GM18519 (cell line): ENCODE measurements around the gene ASNSD1.
"Not testable (repeated sequence)": the region's sequence is repeated elsewhere in the genome, so short reads cannot be mapped to it uniquely, and the experiment has no call there.

ENCODE experiments used
- ATAC-seq: cut with Tn5 transposase; IDR thresholded peaks from one replicate; pipeline ENCODE4 v1.9.1; 2021; ENCODE audit warnings: mild to moderate bottlenecking, moderate library complexity; ENCODE audit not compliant: unreplicated experiment, low FRiP score

ASNSD1 gene

GRCh38 chr2:189641590-189641989 is 19.7 kb upstream of the ASNSD1 start:
- ATAC-seq, result no peak

- ATAC-seq, result no peak
Observed at GRCh38 chr2:189646521-189646920, 14.7 kb upstream of the ASNSD1 start.

DNA sequence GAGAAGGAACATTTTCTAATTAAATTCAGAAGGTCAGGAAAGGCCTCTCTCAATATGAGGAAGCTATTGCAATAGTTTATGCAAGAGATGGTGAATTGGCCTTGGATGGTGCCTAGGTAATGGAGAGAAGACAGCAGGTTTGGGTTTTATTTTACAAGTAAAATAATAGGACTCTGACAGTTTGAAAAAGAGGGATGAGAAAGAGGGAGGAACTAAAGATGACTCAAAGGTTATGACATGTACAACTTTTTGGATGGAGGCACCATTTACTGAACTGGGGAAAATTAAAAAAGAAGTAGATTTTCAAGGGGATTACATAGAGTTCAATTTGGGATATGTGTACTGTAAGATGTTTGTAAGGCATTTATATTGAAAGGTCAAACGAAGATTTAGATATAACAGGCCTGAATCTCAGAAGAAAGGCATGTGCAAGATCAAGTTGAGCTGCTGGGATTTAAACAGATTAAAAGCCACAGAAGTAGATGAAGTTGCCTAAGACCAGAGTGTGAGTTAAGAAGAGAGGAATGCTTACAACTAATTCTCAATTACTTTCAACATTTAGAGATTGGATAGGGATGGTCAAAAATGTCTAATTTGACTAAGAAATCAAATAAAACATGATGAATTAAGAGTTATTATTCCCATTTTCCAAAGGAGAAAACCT is 12.3 kb upstream of the ASNSD1 start:
- ATAC-seq, result no peak

DNA sequence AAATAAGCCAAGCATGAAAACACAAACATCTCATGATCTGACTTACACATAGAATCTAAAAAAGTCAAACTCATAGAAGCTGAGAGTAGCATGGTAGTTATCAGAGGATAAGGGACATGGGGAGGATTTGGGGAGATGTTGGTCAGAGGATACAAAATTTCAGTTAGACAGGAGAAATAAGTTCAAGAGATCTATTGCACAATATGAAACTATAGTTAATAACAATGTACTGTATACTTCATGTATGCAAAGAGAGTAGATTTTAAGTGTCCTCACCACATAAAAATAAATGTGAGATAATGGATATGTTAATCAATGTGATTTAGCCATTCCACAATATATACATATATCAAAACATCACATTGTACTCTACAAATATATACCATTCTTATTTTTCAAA is 10.0 kb upstream of the ASNSD1 start:
- no peak for ATAC-seq

- not testable (repeated sequence) for ATAC-seq
Observed at GRCh38 chr2:189653464-189653863, 7.8 kb upstream of the ASNSD1 start.

- ATAC-seq, result no peak
Observed at GRCh38 chr2:189654641-189655040, 6.6 kb upstream of the ASNSD1 start.

DNA sequence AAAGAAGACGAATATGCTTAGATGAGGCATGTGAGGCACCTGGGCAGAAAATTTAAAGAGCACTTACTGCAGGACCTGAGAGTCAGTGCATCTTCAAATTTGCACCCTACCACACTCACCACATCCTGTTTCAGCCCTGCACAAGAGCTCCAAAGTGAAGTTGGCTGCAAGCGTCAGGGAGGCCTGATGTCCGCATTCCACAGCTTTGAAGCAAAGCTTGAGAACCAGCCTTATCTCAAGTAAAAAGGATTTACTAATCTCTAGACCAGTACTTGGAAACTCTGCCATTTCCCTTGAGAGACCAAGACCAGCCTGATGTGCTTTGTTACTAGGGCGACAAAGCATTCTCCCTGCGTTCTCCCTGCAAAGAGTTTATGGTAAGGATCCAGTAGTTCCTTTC is 3.4 kb upstream of the ASNSD1 start:
- ATAC-seq, result no peak

DNA sequence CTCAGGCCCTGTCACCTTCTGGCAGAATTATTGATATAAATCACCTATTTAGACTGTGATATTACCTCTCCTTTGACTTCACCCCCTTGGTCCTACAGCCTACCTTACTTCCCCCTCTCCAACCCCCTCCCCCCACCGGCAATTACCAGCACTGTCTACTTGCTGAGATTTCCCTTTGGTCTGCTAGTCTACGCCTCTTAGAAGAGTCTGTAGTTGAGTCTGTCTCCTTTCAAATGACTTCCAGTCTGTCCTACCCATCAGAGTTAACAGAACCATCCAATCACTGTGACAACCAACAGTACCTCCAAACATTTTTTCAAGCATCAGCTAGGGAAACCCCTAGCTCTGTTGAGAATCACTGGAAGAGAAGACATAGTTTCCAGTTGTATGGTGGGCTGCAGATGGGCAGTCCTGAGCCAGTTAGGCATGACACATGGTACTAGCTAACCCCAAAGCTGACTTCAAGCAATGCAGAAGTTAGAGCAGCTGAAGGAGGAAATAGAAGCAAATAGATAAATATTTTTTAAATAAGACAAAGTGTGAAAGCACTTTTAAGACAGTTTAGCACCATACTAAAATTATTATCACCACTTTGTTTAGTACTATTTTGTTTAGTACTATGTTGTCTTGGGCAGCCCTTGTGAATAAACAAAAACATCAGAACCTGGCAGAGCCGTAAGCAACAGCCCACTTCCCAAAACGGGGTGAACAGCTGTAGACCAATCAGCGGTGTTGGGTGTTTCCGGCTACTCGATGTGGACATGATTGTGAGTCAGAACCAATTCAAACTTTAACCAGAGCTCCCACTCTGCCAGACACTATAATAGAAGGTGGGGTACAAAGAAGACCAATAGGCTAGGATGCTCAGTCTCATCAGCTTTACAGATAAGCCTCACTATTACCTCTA is 2.7 kb upstream of the ASNSD1 start:
- no peak for ATAC-seq

- ATAC-seq, result no peak
Observed at GRCh38 chr2:189659734-189660133, 1.5 kb upstream of the ASNSD1 start.

- ATAC-seq, result no peak
Observed at GRCh38 chr2:189660803-189661147, 484 bp upstream of the ASNSD1 start.

DNA sequence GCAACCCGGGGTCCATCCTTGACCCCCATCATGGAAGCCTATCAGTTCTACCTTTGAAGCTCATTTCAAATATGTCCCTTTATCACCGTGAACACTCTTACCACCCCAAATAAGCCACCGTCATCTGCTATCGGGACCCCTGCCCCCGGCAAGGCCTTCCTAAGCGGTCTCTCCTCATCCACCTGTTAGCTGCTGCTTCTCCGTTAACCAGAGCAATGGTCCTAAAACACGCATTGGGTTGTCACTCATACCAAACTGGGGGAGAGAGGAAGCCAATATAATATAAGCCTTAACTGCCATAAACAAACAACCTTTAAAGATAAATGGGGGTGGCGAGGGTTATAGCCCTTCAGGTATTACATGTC is 680 bp downstream of the ASNSD1 start:
- no peak for ATAC-seq

- no peak for ATAC-seq
Observed at GRCh38 chr2:189662669-189663226, 1.5 kb downstream of the ASNSD1 start.

GRCh38 chr2:189663319-189663718 is 2.1 kb downstream of the ASNSD1 start:
- ATAC-seq, result not testable (repeated sequence)

GRCh38 chr2:189669913-189670312 is 8.7 kb downstream of the ASNSD1 start:
- no peak for ATAC-seq

- ATAC-seq, result peak; percentile 27
Observed at GRCh38 chr2:189673661-189674373, 12.6 kb downstream of the ASNSD1 start.

DNA sequence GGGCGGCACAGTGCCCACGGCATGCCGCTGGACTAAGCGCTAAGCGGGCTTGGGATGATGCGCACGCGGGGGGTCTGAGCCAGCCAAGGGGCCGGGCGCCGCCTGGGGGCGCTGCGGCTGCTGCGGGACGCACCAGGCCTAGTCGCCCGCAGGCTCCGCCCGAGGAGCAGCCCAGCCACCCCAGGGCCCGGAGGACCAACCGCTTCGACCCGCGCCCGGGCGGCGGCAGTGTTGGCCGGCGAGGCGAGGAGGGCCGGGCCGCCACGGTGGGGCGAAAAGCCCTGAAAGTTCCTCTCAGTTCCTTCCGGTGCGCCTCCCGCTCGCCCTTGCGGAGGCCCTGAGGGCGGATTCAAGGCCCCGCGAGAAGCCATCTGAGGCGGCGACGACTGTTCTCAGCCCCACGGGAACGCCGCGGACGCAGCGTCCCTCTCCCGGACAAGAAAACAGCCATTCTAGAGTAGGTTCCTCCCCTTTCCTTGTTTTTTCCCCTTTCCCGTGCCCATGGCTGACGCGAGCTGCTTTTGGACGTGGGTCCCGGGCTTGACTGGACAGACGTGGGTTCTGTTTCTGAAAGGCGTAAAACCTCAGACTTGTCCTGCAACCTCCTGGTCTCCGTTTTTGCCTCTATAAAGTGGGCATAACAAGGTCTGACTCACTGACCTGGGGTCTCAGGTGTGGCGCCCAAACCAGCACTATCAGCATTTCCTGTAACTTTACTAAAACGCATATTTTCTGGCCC is 13.3 kb downstream of the ASNSD1 start, which contains the start of gene ANKAR:
ANKAR (plus strand) TSS at position 297 of the 739 bp plus-strand sequence. CDS start 1,821 bp downstream, outside the sequence.
- ATAC-seq, result peak; percentile 92

- ATAC-seq, result no peak
Observed at GRCh38 chr2:189676471-189676870, 15.2 kb downstream of the ASNSD1 start.

DNA sequence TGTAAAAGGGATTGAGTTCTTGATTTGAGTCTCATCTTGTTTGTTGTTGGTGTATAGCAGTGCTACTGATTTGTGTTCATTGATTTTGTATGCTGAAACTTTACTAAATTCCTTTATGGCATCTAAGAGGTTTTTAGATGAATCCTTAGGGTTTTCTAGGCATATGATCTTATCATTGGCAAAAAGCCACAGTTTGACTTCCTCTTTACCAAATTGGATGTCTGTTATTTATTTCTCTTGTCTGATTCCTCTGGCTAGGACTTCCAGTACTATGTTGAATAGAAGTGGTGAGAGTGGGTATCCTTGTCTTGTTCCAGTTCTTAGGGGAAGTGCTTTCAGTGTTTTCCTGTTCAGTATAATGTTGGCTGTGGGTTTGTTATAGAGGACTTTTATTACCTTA is 18.0 kb downstream of the ASNSD1 start:
- ATAC-seq, result no peak

DNA sequence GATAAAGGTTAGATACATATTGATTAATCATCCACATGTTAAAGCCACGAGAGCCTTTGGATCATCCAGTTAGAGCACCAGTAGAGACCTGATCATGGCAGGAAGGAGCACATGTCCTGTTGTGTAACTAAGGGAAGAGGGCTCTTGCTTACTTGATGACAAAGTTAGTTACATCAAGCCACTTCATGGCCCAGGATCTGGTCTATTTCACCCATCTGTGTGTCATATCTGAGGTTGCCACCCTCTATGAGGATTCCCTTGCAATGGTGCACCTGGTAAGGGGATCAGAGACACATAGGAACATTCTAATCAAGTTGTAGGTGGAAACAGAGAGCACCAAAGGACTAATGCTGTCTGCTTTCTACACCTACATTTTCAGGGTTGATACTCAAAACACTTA is 19.9 kb downstream of the ASNSD1 start:
- no peak for ATAC-seq

DNA sequence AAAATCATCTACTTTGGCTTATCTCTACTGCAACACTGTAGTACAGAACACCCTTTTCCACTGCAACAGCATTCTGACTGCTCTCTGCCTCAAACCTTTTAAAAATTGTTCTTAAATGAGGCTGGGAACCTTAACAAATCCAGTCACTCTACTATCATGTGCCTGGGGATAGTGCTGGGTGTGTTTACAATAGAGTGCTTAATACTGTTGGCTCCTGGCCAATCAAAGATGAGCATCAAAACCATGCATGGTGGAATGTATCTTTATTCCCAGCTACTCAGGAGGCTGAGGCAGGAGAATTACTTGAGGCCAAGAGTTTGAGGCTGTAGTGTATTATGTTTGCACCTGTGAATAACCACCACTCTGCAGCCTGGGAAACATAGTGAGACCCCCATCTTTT is 20.6 kb downstream of the ASNSD1 start:
- ATAC-seq, result no peak
